ENCODE results near the gene PTPN2.
A peak's percentile ranks its signal among the peaks of the same experiment; 100 is the strongest.
"Not testable (repeated sequence)": the region's sequence is repeated elsewhere in the genome, so short reads cannot be mapped to it uniquely, and the experiment has no call there.

The PTPN2 gene

DNA sequence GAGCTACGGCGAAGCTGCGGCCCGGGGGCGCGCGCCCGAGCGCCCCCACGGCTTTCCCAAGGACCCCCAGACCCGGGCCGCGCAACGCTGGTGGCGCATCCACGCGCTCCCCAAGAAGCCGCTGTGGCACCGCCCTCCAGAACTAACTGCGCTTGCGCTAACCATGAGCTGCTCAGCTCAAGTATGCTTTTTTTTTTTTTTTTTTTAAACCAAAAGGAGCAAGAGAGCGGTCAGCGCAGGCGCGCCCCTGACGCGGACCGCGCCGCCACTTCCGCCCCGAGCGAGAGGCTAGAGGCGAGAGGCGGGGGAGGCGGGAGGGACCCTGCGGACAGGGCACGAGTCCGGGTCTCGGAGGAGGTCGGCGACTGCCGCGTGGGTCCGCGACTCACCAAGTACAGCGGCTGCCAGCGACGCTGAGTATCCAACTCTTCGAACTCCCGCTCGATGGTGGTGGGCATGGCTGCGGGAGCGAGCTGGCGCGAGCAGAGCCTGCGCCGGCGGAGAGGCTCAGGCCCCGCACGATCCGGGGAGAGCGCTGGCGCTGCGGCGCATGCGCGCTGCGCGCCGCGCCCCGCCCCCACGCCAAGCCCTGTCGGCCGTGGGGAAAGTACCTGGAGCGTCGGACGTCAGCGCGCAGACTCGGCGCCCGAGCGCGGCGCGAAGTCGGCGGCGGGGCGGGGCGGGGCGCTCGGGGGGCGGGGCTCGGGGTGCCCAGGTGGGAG is at the start of gene PTPN2:
Gene PTPN2, minus strand, starts transcription at position 554 of the 722 bp plus-strand sequence. Its CDS starts 96 bp downstream, at position 458.
- DNase-seq = peak; percentile 95

DNA sequence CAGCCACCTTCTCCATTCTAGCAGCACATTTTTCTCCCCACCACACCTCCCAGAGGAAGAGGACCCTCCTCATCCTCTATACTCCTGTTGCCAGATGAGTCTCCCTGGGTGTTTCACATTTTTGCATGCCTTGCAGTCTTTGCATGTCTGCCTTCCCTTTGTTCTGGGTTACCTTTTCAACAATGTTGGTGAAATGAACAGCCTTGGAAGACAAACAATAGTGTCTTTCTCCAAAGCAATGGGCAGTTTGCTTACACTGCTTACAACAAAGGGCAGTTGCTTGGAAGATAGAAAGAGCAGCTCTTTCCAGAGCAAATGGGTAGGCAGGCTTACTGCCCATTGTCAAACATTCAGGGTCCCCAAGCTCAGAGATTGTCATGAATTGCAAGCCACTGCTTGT is 49.3 kb upstream of the PTPN2 start:
- no peak for DNase-seq

GRCh38 chr18:12930908-12931307 is 46.9 kb upstream of the PTPN2 start:
- no peak for DNase-seq

DNA sequence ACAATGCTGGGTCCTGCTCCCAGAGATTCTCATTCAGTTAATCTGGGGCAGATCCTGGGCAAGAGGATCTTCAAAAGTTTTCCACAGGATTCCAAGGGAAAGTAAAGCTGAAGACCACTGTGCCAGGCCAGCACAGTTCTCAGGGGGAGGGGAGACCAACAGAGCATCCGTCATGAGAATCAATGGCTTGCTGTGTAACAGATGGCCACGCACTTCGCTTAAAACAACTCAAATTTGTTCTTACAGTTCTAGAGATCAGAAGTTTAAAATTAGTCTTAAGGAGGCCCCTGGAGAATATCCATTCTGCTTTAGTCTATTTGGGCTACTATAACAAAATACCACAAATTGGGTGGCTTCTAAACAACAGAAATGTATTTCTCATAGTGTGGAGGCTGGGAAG is 46.3 kb upstream of the PTPN2 start:
- no peak for DNase-seq

DNA sequence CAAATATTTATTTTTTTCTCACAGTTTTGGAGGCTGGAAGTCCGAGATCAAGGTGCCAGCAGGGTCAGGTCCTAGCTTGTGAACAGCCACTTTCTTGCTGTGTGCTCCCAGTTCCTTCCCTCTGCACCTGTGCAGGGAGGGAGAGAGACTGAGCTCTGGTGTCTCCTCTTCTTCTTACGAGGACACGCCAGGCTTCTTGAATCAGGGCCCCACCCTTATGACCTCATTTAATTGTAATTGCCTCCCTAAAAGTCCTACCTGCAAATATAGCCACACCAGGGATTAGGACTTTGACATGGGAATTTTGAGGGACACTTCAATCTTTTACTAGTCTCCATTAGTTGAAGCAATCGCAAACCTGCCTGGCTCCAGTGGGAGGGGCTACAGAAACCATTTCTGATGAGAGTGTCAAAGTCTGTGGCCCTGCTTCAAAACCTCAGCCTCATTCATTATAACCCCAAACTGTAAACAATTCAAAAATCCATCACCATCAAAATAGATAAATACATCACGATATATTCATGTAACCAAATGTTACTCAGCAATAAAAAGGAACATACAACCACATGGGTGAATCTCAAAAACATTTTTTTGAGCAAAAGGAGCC is 45.5 kb upstream of the PTPN2 start:
- no peak for DNase-seq

- DNase-seq = no peak
Measured at GRCh38 chr18:12928641-12929040, 44.6 kb upstream of the PTPN2 start.

DNA sequence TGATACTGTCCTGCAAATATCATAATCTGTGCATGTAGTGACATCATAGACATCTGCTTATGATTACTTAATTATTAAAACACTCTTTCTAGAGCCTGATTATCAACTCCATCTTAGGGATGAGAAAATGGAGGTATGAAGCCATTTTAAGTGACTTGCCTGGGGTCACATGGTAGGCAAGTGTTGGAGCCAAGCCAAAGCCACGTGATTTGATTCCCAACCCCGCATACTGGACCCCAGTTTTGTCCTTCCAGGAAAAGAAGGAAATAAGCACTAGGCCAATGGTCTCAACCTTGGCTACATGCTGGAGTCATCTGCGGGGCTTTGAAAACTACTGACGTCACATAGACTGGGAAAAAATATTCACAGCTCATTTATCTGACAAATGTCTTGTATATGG is 44.2 kb upstream of the PTPN2 start:
- DNase-seq = no peak

DNA sequence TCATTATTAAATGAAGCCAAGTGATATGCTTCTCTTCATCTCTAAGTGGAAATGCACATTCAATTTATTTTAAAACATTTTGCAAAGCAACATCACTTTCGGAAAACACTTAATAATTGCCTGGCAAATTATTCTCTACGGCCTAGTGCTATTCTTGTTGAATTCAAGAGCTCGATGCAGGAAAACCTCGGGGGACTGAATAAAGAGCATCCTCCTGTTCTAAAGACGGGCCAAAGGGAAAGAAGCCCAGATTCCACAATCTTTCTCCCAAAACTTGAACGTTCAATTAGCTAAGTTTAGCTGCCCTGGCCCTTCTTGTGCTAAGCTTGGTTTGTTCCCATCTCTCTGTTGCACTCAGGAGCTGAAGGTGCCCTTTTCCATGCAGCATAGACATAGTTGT is 40.6 kb upstream of the PTPN2 start:
- no peak for DNase-seq

DNA sequence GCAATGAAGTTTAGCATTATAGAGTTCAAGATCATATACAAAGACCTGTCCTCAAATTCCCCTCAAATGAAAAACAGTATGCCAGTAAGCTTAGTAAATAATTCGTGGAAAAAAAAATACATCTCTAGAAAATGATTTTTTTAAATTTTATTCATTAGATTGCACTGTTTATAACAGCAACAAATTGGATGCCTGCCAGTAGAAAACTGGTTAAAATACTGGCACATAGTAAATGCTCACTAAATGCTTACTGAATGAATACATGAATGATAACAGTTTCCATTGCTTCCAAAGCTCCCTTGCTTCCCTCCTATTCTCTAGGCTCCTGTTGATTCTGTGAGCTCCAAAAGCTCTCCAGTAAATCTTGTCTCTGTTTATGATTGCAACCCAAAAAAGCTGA is 38.2 kb upstream of the PTPN2 start:
- no peak for DNase-seq

DNA sequence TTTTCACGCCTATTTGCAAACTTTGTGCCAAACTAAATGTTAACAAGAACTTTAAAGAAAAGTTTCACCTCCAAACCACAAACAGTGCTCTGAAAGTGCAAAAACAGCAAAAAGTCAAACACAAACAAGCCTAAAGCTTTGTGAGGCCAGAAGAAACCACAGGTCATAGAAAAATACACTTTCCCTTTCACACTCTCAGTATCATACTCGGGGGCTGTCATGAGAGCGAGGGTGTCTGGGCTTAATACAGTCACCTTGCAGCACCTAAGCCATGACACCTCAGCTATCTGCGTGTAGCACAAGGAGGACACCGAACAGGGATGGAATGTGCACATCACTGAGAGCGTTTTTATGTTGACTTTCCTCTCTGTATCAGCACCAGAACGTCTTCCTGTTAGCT is 37.1 kb upstream of the PTPN2 start:
- no peak for DNase-seq

GRCh38 chr18:12911929-12912703 is 28.1 kb upstream of the PTPN2 start:
- no peak for DNase-seq

DNA sequence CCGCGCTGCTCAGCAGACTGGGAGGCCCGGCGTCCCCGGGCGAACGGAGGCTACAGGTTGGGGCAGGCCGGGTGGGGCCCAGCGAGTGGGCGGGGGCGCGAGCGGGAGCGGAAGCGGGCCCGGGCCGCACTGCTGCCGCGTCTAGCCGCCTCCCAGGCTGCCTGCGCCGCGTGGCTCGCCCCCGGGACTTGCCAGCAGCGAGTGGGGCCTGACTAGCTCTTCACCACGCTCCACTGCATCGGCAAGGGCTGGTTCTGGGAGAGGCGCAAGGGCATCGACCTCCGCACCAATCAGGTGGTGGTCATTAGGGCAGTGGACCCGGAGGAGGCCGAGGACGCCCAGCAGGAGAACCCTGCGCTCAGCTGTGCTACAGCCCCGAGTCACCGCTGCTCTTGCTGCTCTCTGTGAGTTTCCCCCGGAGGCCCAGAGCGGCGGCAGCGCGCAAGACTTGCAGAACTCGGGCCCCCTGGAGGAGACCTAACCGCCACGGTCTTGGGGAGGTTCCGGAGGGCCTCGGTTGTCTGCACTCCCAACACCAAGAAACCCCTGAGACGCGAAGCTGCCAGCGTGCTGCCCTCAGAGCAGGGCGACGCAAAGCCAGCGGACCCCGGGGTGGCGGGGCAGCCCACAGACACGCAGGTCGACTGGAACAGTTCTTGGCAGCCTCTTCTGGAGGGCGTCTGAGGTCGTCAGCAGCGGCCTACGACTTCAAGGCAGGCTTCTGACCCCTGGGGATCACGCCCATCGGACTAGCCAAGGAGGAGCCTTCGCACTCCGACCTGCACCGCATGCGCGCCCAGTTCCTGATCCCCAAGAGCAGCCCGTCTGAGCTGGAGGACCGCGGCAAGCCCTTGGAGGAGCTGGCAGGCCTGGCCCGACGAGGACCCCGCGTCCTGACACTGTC is 27.2 kb upstream of the PTPN2 start:
- DNase-seq = peak; percentile 82

- DNase-seq = no peak
Measured at GRCh38 chr18:12908706-12909105, 24.7 kb upstream of the PTPN2 start.

- no peak for DNase-seq
Measured at GRCh38 chr18:12907258-12907925, 23.4 kb upstream of the PTPN2 start.

GRCh38 chr18:12906773-12907172 is 22.7 kb upstream of the PTPN2 start:
- no peak for DNase-seq

GRCh38 chr18:12906119-12906518 is 22.1 kb upstream of the PTPN2 start:
- DNase-seq = no peak

- peak; percentile 68 for DNase-seq
Measured at GRCh38 chr18:12904012-12904516, 20.0 kb upstream of the PTPN2 start.

DNA sequence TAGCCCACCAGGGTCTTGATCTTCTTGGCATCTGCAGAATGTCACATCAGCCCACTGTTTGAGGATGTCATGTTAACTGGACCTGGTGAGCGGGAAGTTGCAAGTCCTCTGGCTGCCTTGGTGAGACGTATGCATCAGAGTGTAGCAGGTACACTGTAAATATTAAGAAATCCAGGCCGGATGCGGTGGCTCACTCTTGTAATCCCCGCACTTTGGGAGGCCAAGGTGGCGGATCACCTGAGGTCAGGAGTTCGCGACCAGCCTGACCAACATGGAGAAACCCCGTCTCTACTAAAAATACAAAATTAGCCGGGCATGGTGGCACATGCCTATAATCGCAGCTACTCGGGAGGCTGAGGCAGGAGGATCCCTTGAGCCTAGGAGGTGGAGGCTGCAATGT is 17.2 kb upstream of the PTPN2 start:
- not testable (repeated sequence) for DNase-seq

DNA sequence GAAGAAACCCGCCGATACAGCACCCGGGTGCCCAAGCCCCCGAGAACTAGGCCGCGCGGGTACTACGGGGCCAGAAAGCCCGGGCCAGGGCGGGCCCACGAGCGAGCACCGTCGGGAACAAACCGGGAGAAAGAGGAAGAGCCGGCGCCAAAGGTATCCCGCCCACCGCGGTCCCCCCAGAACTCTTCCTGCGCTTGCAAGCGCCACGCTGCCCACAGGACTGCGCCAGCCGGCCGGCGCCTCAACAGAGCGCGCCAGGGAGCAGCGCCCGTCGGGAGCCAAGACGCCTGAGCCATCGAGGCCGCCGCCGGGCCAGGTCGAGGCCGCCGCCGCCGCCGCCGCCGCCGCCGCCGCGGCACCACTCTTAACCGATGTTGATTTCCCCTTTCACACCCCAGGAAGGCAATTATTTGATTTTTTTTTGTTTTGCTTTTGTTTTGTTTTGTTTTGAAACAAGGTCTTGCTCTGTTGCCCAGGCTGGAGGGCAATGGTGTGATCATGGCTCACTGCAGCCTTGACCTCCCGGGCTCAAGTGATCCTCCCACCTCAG is 12.8 kb upstream of the PTPN2 start:
- DNase-seq = not testable (repeated sequence)

GRCh38 chr18:12895626-12896025 is 11.6 kb upstream of the PTPN2 start:
- DNase-seq = no peak

DNA sequence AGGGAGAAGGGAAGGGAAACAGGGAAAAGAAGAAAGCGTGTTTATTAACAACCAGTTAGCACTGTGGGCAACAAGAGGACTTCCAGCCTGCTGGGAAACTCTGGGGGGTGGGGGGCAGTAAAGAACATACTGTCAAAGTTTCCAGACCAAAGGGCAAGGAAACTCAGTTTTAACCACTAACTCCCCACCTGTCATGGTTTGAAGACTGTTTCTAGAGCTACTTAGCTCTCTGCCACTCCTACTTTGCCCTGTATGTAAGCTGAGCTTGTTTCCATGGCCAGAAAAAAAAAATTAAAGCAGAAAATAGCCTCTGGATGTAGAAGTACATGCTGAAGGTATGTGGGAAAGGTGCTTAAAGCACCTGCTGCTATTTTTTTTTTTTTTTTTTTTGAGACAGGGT is 11.0 kb upstream of the PTPN2 start:
- DNase-seq = no peak

DNA sequence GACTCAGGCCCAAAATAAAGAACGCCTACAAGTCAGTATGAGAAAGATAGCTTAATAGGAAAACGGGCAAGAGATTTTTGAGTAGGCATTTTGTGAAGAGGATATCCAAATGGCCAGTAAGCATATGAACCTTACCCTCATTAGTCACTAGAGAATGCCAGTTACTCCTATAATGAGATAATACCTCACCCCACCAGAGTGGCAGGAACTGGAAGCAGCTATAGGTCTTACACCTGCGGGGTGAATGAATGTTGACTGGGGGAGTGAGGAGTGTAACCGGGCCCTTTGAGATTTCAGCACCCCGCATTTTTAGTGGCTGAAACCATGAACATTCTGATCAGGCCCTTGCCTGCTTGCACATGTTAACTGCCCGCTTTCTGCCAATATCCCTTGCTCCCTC is 7.5 kb upstream of the PTPN2 start:
- no peak for DNase-seq

All from activated CD8-positive, alpha-beta memory T cell treated with anti-CD3 and anti-CD28 coated beads, Interleukin-2, amount 50 U/mL, for 48 hours (primary cell).